ENCODE measurements around the gene ELMOD3.

Gene ELMOD3

GRCh38 chr2:85429213-85429923 is 74.8 kb downstream of the ELMOD3 start:
- Histone ChIP-seq H3K9ac (ENCODE audit: low read length) (no peak overlapping the region), H3K27me3 (ENCODE audit: control insufficient read depth, insufficient read depth, low read length) (no peaks in the 10 kb centered on the region), H3K36me3 (ENCODE audit: control insufficient read depth, insufficient read depth, low read length) (no peaks in the 10 kb centered on the region), H3K4me1 (ENCODE audit: control insufficient read depth, insufficient read depth, low read length) (peaks cover 4% of the 10 kb centered on the region), H3K4me3 (ENCODE audit: low read length) (no peak overlapping the region), H3K27ac (ENCODE audit: low read depth, low read length) (no peak overlapping the region)

DNA sequence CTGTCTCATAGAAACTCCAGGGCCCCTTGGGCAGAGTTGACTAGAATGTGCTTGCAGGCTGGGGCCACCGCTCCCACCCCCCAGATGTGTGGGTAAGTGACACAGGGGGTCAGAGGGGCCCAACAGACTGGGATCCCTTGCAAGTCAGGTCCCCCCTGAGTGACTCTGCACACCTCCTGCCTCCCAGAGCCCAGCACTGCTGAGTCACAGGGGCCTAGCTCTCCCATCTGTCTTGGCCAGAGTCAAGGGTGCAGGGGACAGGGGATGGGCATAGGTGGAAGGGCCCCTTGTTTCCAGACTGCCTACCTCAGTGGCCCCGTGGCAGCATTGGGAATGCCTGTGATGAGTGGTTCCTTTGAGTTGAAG is 75.3 kb downstream of the ELMOD3 start:
- H3K4me3 ChIP-seq (ENCODE audit: low read length), result no peak overlapping the region
- H3K4me1 ChIP-seq (ENCODE audit: control insufficient read depth, insufficient read depth, low read length), result peaks cover 4% of the 10 kb centered on the region
- no peak overlapping the region for H3K27ac ChIP-seq (ENCODE audit: low read depth, low read length)
- no peaks in the 10 kb centered on the region for H3K27me3 ChIP-seq (ENCODE audit: control insufficient read depth, insufficient read depth, low read length)
- no peak overlapping the region for H3K9ac ChIP-seq (ENCODE audit: low read length)
- H3K36me3 ChIP-seq (ENCODE audit: control insufficient read depth, insufficient read depth, low read length), result no peaks in the 10 kb centered on the region

GRCh38 chr2:85430752-85431569 is 76.4 kb downstream of the ELMOD3 start:
- Histone ChIP-seq H3K9ac (ENCODE audit: low read length) (no peak overlapping the region), H3K36me3 (ENCODE audit: control insufficient read depth, insufficient read depth, low read length) (no peaks in the 10 kb centered on the region), H3K4me1 (ENCODE audit: control insufficient read depth, insufficient read depth, low read length) (peaks cover 4% of the 10 kb centered on the region), H3K27ac (ENCODE audit: low read depth, low read length) (no peak overlapping the region), H3K4me3 (ENCODE audit: low read length) (no peak overlapping the region), H3K27me3 (ENCODE audit: control insufficient read depth, insufficient read depth, low read length) (no peaks in the 10 kb centered on the region)

DNA sequence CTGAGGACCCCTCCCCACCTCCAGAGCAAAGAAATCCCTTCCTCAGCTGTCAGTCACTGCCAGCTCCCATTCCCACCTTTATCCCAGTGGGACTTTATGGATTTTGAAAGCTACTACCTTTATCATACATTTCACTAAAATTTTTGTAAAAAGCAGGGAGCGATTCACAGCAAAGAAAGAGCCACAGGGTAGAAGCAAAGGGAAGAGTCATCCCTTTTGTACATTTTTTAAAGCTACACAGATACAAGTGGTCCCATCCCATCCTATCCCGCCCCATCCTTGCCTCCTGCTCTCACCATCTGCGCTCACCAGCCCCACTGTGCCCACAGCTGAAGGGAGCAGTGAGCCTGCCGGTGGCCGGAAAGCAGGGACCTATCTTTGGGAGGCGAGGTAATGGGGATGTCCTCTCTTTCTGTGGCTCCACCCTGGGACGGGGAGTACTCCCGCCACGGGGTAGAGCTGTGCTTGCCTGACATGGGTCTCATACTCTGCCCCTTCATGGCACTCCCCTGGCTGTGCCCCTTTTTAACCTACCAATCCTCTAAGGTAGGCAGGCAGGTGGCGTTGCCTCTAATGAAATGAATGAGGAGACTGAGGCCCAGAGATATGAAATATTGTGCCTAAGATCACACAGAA is 77.1 kb downstream of the ELMOD3 start:
- no peak overlapping the region for H3K9ac ChIP-seq (ENCODE audit: low read length)
- H3K36me3 ChIP-seq (ENCODE audit: control insufficient read depth, insufficient read depth, low read length), result no peaks in the 10 kb centered on the region
- peaks cover 4% of the 10 kb centered on the region for H3K4me1 ChIP-seq (ENCODE audit: control insufficient read depth, insufficient read depth, low read length)
- no peaks in the 10 kb centered on the region for H3K27me3 ChIP-seq (ENCODE audit: control insufficient read depth, insufficient read depth, low read length)
- no peak overlapping the region for H3K27ac ChIP-seq (ENCODE audit: low read depth, low read length)
- no peak overlapping the region for H3K4me3 ChIP-seq (ENCODE audit: low read length)

- H3K36me3 ChIP-seq (ENCODE audit: control insufficient read depth, insufficient read depth, low read length), result no peaks in the 10 kb centered on the region
- no peak overlapping the region for H3K4me3 ChIP-seq (ENCODE audit: low read length)
- peaks cover 16% of the 10 kb centered on the region for H3K4me1 ChIP-seq (ENCODE audit: control insufficient read depth, insufficient read depth, low read length)
- peak overlapping the region; percentile 86 for H3K27ac ChIP-seq (ENCODE audit: low read depth, low read length)
- H3K9ac ChIP-seq (ENCODE audit: low read length), result no peak overlapping the region
- no peaks in the 10 kb centered on the region for H3K27me3 ChIP-seq (ENCODE audit: control insufficient read depth, insufficient read depth, low read length)
Measured at GRCh38 chr2:85433511-85434089, 79.0 kb downstream of the ELMOD3 start.

GRCh38 chr2:85434696-85435095 is 80.1 kb downstream of the ELMOD3 start:
- no peaks in the 10 kb centered on the region for H3K36me3 ChIP-seq (ENCODE audit: control insufficient read depth, insufficient read depth, low read length)
- H3K4me1 ChIP-seq (ENCODE audit: control insufficient read depth, insufficient read depth, low read length), result peaks cover 20% of the 10 kb centered on the region
- peak overlapping the region; percentile 86 for H3K27ac ChIP-seq (ENCODE audit: low read depth, low read length)
- H3K27me3 ChIP-seq (ENCODE audit: control insufficient read depth, insufficient read depth, low read length), result no peaks in the 10 kb centered on the region
- no peak overlapping the region for H3K4me3 ChIP-seq (ENCODE audit: low read length)
- H3K9ac ChIP-seq (ENCODE audit: low read length), result no peak overlapping the region

- no peaks in the 10 kb centered on the region for H3K27me3 ChIP-seq (ENCODE audit: control insufficient read depth, insufficient read depth, low read length)
- H3K4me1 ChIP-seq (ENCODE audit: control insufficient read depth, insufficient read depth, low read length), result peaks cover 20% of the 10 kb centered on the region
- H3K4me3 ChIP-seq (ENCODE audit: low read length), result no peak overlapping the region
- no peak overlapping the region for H3K9ac ChIP-seq (ENCODE audit: low read length)
- H3K27ac ChIP-seq (ENCODE audit: low read depth, low read length), result peak overlapping the region; percentile 48
- H3K36me3 ChIP-seq (ENCODE audit: control insufficient read depth, insufficient read depth, low read length), result no peaks in the 10 kb centered on the region
Measured at GRCh38 chr2:85435220-85435958, 80.8 kb downstream of the ELMOD3 start.

DNA sequence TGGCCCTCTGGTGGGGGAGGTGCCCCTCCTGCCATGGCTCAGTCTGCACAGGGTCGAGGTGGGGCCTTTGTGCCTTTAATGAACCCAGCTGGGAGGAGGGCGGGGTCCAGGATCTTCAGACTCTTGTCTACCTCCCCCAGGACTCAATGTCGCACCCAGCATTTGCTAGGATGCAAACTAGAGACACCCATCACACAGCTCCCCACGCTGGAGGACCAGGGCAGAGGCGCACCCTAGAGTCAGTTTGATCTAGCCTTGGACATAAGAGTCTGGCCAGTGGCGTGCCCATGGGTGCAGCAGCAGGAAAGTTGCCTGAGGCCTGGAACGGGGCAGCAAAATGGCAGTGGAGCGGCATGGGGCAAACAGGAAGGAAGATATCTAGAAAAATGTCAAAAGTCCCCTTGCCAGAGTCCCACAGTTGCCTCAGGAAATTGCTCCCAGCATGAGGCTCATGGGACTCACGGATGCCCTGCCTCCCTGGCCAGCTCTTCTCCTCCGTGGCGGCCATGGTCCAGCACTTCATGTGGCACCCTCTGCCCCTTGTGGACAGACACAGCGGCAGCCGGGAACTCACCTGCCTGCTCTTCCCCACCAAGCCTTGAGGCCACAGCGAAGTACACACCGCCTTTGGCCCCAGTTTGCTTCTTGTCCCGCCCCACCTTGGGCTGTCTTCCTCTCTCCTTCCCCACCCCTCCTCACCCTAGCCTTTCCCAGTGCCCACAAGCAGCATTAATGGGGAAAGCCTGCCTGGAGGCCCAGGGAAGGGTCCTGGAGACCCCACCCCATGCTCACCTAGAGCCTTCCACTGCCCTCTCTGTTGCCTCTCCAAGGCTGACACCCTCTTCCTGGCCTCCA is 81.6 kb downstream of the ELMOD3 start:
- no peak overlapping the region for H3K9ac ChIP-seq (ENCODE audit: low read length)
- H3K4me1 ChIP-seq (ENCODE audit: control insufficient read depth, insufficient read depth, low read length), result peaks cover 20% of the 10 kb centered on the region
- H3K27ac ChIP-seq (ENCODE audit: low read depth, low read length), result peak overlapping the region; percentile 94
- no peaks in the 10 kb centered on the region for H3K36me3 ChIP-seq (ENCODE audit: control insufficient read depth, insufficient read depth, low read length)
- H3K4me3 ChIP-seq (ENCODE audit: low read length), result no peak overlapping the region
- no peaks in the 10 kb centered on the region for H3K27me3 ChIP-seq (ENCODE audit: control insufficient read depth, insufficient read depth, low read length)

DNA sequence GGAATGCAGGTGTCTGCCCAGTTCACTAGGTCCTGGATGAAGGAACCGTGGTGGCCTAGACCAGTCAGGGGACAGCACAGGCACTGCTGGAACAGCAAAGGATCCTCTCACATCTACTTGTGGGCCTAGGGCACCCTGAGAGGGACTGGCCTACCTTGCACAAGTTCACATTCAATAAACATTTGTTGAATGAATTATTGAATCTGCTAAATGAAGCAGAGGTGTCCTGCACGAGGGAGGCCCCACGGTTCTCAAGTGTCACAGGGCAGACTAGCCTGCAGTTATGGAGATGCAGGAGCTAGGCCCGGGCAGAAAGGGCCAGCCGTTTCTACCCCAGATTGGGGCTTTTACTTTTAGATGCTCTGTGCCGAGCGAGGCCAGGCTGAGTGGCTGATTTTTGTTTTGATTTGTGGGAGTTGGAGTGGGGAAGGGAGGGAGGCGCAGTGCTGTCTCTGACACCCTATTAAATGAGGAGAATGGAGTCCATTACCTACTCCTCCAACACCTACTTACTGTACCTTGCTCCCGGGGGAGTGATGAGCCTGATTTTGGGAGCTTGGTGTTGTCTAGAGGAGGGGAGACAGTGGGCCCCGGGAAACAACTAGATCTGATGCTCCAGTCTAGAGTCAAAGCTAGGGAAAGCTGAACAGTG is 82.4 kb downstream of the ELMOD3 start:
- H3K27ac ChIP-seq (ENCODE audit: low read depth, low read length), result peak overlapping the region; percentile 94
- H3K4me3 ChIP-seq (ENCODE audit: low read length), result peak overlapping the region; percentile 37
- no peaks in the 10 kb centered on the region for H3K36me3 ChIP-seq (ENCODE audit: control insufficient read depth, insufficient read depth, low read length)
- no peaks in the 10 kb centered on the region for H3K27me3 ChIP-seq (ENCODE audit: control insufficient read depth, insufficient read depth, low read length)
- no peak overlapping the region for H3K9ac ChIP-seq (ENCODE audit: low read length)
- peaks cover 20% of the 10 kb centered on the region for H3K4me1 ChIP-seq (ENCODE audit: control insufficient read depth, insufficient read depth, low read length)

DNA sequence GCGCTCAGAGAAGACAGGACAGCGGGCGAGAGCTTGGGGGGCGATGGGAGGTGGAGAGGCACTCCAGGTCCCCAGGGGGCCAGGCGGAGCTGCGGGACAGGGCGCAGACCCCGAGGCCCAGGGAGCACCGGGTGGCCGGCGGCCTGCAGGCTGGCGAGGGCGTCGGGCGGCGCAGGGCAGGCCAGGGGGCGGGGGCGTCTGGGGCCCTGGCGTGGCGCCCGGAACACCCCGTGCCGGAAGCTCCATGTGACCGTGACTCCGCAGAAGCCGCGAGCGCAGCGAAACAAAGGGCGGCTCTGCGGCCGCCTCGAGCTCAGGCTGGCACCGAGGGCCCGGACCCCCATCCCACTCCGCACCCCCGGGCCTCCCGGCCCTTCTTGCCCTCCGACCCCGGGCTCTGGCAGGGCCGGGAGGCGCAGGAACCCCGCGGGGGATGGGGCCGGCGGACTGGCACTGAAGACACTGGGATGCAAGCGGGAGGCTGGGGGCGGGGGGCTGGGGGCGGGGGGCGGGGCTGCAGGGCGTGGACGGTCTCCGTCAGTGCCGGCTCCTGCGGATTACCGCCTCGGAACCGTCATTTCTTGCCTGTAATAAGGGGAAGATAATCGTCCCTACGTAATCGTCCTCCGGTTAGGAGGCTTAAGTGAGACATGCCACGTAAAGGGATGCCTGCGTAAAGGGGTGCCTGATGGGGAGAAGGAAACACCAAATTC is 83.1 kb downstream of the ELMOD3 start:
- H3K27me3 ChIP-seq (ENCODE audit: control insufficient read depth, insufficient read depth, low read length), result no peaks in the 10 kb centered on the region
- H3K36me3 ChIP-seq (ENCODE audit: control insufficient read depth, insufficient read depth, low read length), result no peaks in the 10 kb centered on the region
- peak overlapping the region; percentile 73 for H3K4me3 ChIP-seq (ENCODE audit: low read length)
- peaks cover 20% of the 10 kb centered on the region for H3K4me1 ChIP-seq (ENCODE audit: control insufficient read depth, insufficient read depth, low read length)
- H3K27ac ChIP-seq (ENCODE audit: low read depth, low read length), result peak overlapping the region; percentile 94
- no peak overlapping the region for H3K9ac ChIP-seq (ENCODE audit: low read length)
